HCT116 (cell line): ENCODE measurements around the gene EIF1AY. TPM values are rescaled to one million over a fixed set of nuclear protein-coding genes. Genes with fewer than 3 reads are reported as not detected.

Source experiments
- ATAC-seq: fragments of 200-7000 bp; cut with Tn5 transposase; 2 replicates; pipeline ENCODE4 v1.9.1; 2020; ENCODE audit warnings: mild to moderate bottlenecking, moderate library complexity
- BruUV-seq: library from RNA; stranded (reverse); fragments of 400-500 nt; replicated peaks from 2 replicates; lab custom pipeline; 2021; lab: Mats Ljungman, UMichigan
- CTCF ChIA-PET: fragments of 300-600 bp; sonication (Branson Sonifier 250); formaldehyde crosslinking; loops from one replicate; lab custom pipeline; 2021; ENCODE audit warnings: antibody characterized with exemption; lab: Charles Lee
- POLR2A ChIA-PET: fragments of 300-600, 350-600 bp; sonication (Branson Sonifier 250); formaldehyde crosslinking; loops from one replicate; lab custom pipeline; 2021; ENCODE audit warnings: antibody characterized with exemption; lab: Charles Lee
- RAD21 ChIA-PET, 2 experiments: fragments of 300-600 bp; sonication (Branson Sonifier 250); formaldehyde crosslinking; loops; one replicate each; lab custom pipeline; 2023; ENCODE audit warnings: low total read pairs in 2 of 2; ENCODE audit not compliant: uncharacterized antibody in 2 of 2, unreplicated experiment in 2 of 2, low non-redundant PET in 1 of 2; lab: Charles Lee
- DNase-seq: peaks from one replicate; pipeline ENCODE4 v3.0.0-alpha.2; 2010; ENCODE audit warnings: low read depth, low spot score
- H2AFZ ChIP-seq: fragments of 200-600 bp; shearing (Covaris generic), sonication (generic); 2 replicates; pipeline ENCODE4 v1.6.1; 2017; ENCODE audit warnings: low read depth, mixed run types, mixed read lengths, antibody characterized with exemption, low read length; ENCODE audit not compliant: poor library complexity, severe bottlenecking
- H3K27ac ChIP-seq: 2 replicates; pipeline ENCODE4 v1.5.1; 2012; ENCODE audit warnings: low read depth, low read length
- H3K27me3 ChIP-seq: fragments of 200-600 bp; sonication (generic); 2 replicates; pipeline ENCODE4 v1.6.1; 2016; ENCODE audit warnings: mixed run types, low read length, mixed read lengths; ENCODE audit not compliant: insufficient read depth
- H3K36me3 ChIP-seq, 2 experiments: fragments of 200-500 bp in 1 of 2; fragments of 200-600 bp in 1 of 2; sonication (Bioruptor generic) in 1 of 2; sonication (generic) in 1 of 2; 2 replicates each; pipeline versions ENCODE4 v1.5.1 to v1.6.1; 2014 to 2016; ENCODE audit warnings: low read length in 2 of 2, inconsistent platforms in 1 of 2, mixed read lengths in 1 of 2, mixed run types in 1 of 2; ENCODE audit not compliant: insufficient read depth in 2 of 2, control insufficient read depth in 1 of 2
- H3K4me1 ChIP-seq, 2 experiments: fragments of 200-600 bp in 1 of 2; sonication (generic) in 1 of 2; 2 replicates each; pipeline versions ENCODE4 v1.5.1 to v1.6.1; 2012 to 2017; ENCODE audit warnings: low read length in 2 of 2, inconsistent platforms in 1 of 2, mild to moderate bottlenecking in 1 of 2, mixed read lengths in 1 of 2, mixed run types in 1 of 2, moderate library complexity in 1 of 2; ENCODE audit not compliant: insufficient read depth in 2 of 2, control insufficient read depth in 1 of 2
- H3K4me2 ChIP-seq: fragments of 200-600 bp; sonication (generic); 2 replicates; pipeline ENCODE4 v1.6.1; 2017; ENCODE audit warnings: mixed run types, low read length, mixed read lengths
- H3K4me3 ChIP-seq, 2 experiments: fragments of 200-600 bp in 1 of 2; sonication (generic) in 1 of 2; replicated peaks in 1 of 2; 2 replicates each; pipeline ENCODE4 v1.5.1; 2011 to 2016; ENCODE audit warnings: low read length in 2 of 2, control low read depth in 1 of 2, low read depth in 1 of 2, mild to moderate bottlenecking in 1 of 2, mixed read lengths in 1 of 2, mixed run types in 1 of 2
- H3K79me2 ChIP-seq: fragments of 200-600 bp; sonication (generic); 2 replicates; pipeline ENCODE4 v1.6.1; 2017; ENCODE audit warnings: mild to moderate bottlenecking, mixed run types, low read length, moderate library complexity, mixed read lengths; ENCODE audit not compliant: insufficient read depth
- H3K9ac ChIP-seq: fragments of 200-600 bp; sonication (generic); 2 replicates; pipeline ENCODE4 v1.6.1; 2016; ENCODE audit warnings: low read length, mixed read lengths
- H3K9me2 ChIP-seq: fragments of 200-600 bp; sonication (generic), shearing (Covaris generic); 2 replicates; pipeline ENCODE4 v1.6.1; 2017; ENCODE audit warnings: mixed run types, mild to moderate bottlenecking, moderate library complexity; ENCODE audit not compliant: insufficient read depth
- H3K9me3 ChIP-seq, 2 experiments: fragments of 200-500 bp in 1 of 2; fragments of 200-600 bp in 1 of 2; sonication (Bioruptor generic) in 1 of 2; sonication (generic) in 1 of 2; 2 replicates each; pipeline ENCODE4 v1.6.1; 2014 to 2017; ENCODE audit warnings: low read length in 2 of 2, mixed read lengths in 2 of 2, inconsistent platforms in 1 of 2, low read depth in 1 of 2, mild to moderate bottlenecking in 1 of 2, mixed run types in 1 of 2, moderate library complexity in 1 of 2; ENCODE audit not compliant: control insufficient read depth in 1 of 2, insufficient read depth in 1 of 2
- H4K20me1 ChIP-seq: fragments of 200-600 bp; sonication (generic), shearing (Covaris generic); 2 replicates; pipeline ENCODE4 v1.6.1; 2017; ENCODE audit warnings: mixed run types, mild to moderate bottlenecking, moderate library complexity; ENCODE audit not compliant: insufficient read depth
- CBX3 ChIP-seq: IDR thresholded peaks from 2 replicates; pipeline ENCODE4 v1.6.1; 2012; ENCODE audit warnings: low read depth
- EZH2 ChIP-seq: fragments of 200-600 bp; sonication (generic); IDR thresholded peaks from 2 replicates; pipeline ENCODE4 v1.6.1; 2017; ENCODE audit warnings: antibody characterized with exemption, mixed run types
- FOSL1 ChIP-seq: IDR thresholded peaks from 2 replicates; pipeline ENCODE4 v1.6.1; 2012; ENCODE audit warnings: low read depth
- JUND ChIP-seq: IDR thresholded peaks from 2 replicates; pipeline ENCODE4 v1.6.1; 2012
- POLR2AphosphoS5 ChIP-seq: IDR thresholded peaks from 2 replicates; pipeline ENCODE4 v1.6.1; 2011; ENCODE audit warnings: mild to moderate bottlenecking, low read depth, low read length, moderate library complexity
- RAD21 ChIP-seq: IDR thresholded peaks from 2 replicates; pipeline ENCODE4 v1.6.1; 2012; ENCODE audit warnings: low read depth, mild to moderate bottlenecking
- YY1 ChIP-seq: IDR thresholded peaks from 2 replicates; pipeline ENCODE4 v1.6.1; 2011; ENCODE audit warnings: low read length, low read depth, moderate library complexity, mild to moderate bottlenecking; ENCODE audit not compliant: insufficient replicate concordance; ENCODE audit errors: extremely low read depth
- ZNF274 ChIP-seq: fragments of 200-500 bp; sonication (Bioruptor generic); IDR thresholded peaks from 2 replicates; pipeline ENCODE4 v1.6.1; 2014; ENCODE audit warnings: mild to moderate bottlenecking, low read depth, low read length, inconsistent platforms
- intact Hi-C: fragments of 100-400 bp; cut with micrococcal nuclease; formaldehyde crosslinking; loops from 2 replicates; pipeline ENCODE4 v1.10.0; 2022
- total RNA-seq: library from RNA; stranded (reverse); gene quantifications from one replicate; pipeline ENCODE4 v1.2.1, GENCODE V29; 2021; ENCODE audit not compliant: unreplicated experiment
- TF ChIP-seq, protein P1 (sequence below): IDR thresholded peaks from 2 replicates; pipeline ENCODE4 v1.6.1; 2012; ENCODE audit warnings: low read depth
- TF ChIP-seq, protein P2 (sequence below): IDR thresholded peaks from 2 replicates; pipeline ENCODE4 v1.6.1; 2011; ENCODE audit warnings: mild to moderate bottlenecking, low read length, moderate library complexity; ENCODE audit not compliant: insufficient replicate concordance; ENCODE audit errors: extremely low read depth
- TF ChIP-seq, protein P3 (sequence below): IDR thresholded peaks from 2 replicates; pipeline ENCODE4 v1.6.1; 2012
- TF ChIP-seq, protein P4 (sequence below), 3 experiments: fragments of 200-600 bp in 1 of 3; sonication (generic) in 1 of 3; IDR thresholded peaks in 2 of 3; conservative IDR thresholded peaks in 1 of 3; 2 replicates each; pipeline ENCODE4 v1.5.1; 2012 to 2017; ENCODE audit warnings: low read depth in 2 of 3, low read length in 2 of 3, antibody characterized with exemption in 1 of 3, borderline replicate concordance in 1 of 3, control low read depth in 1 of 3, mild to moderate bottlenecking in 1 of 3, mixed read lengths in 1 of 3, mixed run types in 1 of 3, moderate library complexity in 1 of 3; ENCODE audit not compliant: insufficient read depth in 1 of 3

Gene EIF1AY
- total RNA-seq, 1 experiment from 2014 or later = 16.9 TPM

DNA sequence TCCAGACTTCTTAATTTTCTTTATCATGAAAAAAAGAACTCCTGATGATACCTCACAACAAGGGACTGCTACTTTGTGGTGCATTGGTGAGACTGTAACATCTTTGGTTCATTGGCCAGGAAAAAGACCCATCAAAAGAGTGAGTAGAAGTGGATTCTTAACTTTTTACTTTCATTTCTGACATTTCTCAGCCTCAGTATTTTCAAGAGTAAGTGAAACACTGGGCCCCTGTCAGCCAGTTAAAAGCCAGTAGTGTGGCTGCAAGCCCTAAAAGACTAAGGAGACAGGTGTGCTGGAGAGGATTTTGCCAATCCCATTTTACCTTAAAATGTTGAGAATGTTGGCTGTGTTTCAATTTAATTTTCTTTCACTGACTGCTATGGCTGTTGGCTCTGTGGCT is 36.6 kb upstream of the EIF1AY start:
- Histone ChIP-seq H3K27ac (no peak overlapping the region), H4K20me1 (no peaks in the 10 kb centered on the region), H3K4me2 (no peak overlapping the region), H3K9ac (no peak overlapping the region), H3K4me1 (no peaks in the 10 kb centered on the region), H3K79me2 (no peaks in the 10 kb centered on the region), H2AFZ (no peak overlapping the region), H3K9me2 (no peaks in the 10 kb centered on the region), H3K27me3 (no peaks in the 10 kb centered on the region), H3K36me3 (no peaks in the 10 kb centered on the region), H3K9me3 (no peaks in the 10 kb centered on the region), H3K4me3 (no peak overlapping the region)
- TF ChIP-seq, protein P1, sequence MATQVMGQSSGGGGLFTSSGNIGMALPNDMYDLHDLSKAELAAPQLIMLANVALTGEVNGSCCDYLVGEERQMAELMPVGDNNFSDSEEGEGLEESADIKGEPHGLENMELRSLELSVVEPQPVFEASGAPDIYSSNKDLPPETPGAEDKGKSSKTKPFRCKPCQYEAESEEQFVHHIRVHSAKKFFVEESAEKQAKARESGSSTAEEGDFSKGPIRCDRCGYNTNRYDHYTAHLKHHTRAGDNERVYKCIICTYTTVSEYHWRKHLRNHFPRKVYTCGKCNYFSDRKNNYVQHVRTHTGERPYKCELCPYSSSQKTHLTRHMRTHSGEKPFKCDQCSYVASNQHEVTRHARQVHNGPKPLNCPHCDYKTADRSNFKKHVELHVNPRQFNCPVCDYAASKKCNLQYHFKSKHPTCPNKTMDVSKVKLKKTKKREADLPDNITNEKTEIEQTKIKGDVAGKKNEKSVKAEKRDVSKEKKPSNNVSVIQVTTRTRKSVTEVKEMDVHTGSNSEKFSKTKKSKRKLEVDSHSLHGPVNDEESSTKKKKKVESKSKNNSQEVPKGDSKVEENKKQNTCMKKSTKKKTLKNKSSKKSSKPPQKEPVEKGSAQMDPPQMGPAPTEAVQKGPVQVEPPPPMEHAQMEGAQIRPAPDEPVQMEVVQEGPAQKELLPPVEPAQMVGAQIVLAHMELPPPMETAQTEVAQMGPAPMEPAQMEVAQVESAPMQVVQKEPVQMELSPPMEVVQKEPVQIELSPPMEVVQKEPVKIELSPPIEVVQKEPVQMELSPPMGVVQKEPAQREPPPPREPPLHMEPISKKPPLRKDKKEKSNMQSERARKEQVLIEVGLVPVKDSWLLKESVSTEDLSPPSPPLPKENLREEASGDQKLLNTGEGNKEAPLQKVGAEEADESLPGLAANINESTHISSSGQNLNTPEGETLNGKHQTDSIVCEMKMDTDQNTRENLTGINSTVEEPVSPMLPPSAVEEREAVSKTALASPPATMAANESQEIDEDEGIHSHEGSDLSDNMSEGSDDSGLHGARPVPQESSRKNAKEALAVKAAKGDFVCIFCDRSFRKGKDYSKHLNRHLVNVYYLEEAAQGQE = no peak
- TF ChIP-seq, protein P2, sequence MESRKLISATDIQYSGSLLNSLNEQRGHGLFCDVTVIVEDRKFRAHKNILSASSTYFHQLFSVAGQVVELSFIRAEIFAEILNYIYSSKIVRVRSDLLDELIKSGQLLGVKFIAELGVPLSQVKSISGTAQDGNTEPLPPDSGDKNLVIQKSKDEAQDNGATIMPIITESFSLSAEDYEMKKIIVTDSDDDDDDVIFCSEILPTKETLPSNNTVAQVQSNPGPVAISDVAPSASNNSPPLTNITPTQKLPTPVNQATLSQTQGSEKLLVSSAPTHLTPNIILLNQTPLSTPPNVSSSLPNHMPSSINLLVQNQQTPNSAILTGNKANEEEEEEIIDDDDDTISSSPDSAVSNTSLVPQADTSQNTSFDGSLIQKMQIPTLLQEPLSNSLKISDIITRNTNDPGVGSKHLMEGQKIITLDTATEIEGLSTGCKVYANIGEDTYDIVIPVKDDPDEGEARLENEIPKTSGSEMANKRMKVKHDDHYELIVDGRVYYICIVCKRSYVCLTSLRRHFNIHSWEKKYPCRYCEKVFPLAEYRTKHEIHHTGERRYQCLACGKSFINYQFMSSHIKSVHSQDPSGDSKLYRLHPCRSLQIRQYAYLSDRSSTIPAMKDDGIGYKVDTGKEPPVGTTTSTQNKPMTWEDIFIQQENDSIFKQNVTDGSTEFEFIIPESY = no peak
- TF ChIP-seq FOSL1 (no peak), ZNF274 (no peak), POLR2AphosphoS5 (no peak), JUND (no peak), CBX3 (no peak), RAD21 (no peak), EZH2 (no peak), YY1 (no peak)
- TF ChIP-seq, protein P3, sequence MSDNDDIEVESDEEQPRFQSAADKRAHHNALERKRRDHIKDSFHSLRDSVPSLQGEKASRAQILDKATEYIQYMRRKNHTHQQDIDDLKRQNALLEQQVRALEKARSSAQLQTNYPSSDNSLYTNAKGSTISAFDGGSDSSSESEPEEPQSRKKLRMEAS = no peak
- TF ChIP-seq, protein P4, sequence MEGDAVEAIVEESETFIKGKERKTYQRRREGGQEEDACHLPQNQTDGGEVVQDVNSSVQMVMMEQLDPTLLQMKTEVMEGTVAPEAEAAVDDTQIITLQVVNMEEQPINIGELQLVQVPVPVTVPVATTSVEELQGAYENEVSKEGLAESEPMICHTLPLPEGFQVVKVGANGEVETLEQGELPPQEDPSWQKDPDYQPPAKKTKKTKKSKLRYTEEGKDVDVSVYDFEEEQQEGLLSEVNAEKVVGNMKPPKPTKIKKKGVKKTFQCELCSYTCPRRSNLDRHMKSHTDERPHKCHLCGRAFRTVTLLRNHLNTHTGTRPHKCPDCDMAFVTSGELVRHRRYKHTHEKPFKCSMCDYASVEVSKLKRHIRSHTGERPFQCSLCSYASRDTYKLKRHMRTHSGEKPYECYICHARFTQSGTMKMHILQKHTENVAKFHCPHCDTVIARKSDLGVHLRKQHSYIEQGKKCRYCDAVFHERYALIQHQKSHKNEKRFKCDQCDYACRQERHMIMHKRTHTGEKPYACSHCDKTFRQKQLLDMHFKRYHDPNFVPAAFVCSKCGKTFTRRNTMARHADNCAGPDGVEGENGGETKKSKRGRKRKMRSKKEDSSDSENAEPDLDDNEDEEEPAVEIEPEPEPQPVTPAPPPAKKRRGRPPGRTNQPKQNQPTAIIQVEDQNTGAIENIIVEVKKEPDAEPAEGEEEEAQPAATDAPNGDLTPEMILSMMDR (IDR thresholded peaks at IDR 0.05 in 2 of 3, conservative IDR thresholded peaks at IDR 0.05 in 1 of 3; ENCODE audit: borderline replicate concordance in 1 of 3, insufficient read depth in 1 of 3, low read depth in 2 of 3, low read length in 2 of 3) = no peak
- POLR2A ChIA-PET = no interaction called here
- DNase-seq (no peak), ATAC-seq (no peak)
- intact Hi-C loops = no loop called here
- CTCF ChIA-PET = no interaction called here
- RAD21 ChIA-PET = no interaction called here
- BruUV-seq = no TSS peak
